NCI-H2227 (cell line): Measurements from ENCODE around the gene NUMB.
"Not testable (repeated sequence)": the region's sequence is repeated elsewhere in the genome, so short reads cannot be mapped to it uniquely, and the experiment has no call there.

Experiments used
- DNase-seq: peaks from one replicate; lab custom pipeline; 2025; ENCODE audit not compliant: unreplicated experiment; lab: John Stamatoyannopoulos, UW

Gene NUMB

GRCh38 chr14:73365727-73366126 is 92.6 kb downstream of the NUMB start:
- no peak for DNase-seq

- DNase-seq = no peak
Observed at GRCh38 chr14:73364559-73364958, 93.8 kb downstream of the NUMB start.

- no peak for DNase-seq
Observed at GRCh38 chr14:73359445-73359844, 98.9 kb downstream of the NUMB start.

DNA sequence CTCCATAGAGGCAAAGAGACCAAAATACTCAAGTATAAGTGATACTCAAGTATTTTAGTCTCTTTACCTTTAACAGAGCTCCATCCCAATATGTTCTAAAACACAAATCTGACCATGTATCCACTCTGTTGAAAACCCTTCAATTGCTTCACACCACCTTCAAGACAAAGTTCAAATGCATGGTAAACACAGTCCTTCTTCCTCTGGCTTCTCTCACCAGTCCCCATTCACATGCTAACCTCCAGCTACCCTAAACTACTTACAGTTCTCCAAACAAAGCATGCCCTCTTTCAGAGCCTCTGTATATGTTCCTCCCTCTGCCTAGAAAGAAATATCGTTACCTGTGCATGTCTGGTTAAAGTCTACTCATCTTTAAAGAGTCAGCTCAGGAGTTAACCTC is 100.2 kb downstream of the NUMB start:
- no peak for DNase-seq

DNA sequence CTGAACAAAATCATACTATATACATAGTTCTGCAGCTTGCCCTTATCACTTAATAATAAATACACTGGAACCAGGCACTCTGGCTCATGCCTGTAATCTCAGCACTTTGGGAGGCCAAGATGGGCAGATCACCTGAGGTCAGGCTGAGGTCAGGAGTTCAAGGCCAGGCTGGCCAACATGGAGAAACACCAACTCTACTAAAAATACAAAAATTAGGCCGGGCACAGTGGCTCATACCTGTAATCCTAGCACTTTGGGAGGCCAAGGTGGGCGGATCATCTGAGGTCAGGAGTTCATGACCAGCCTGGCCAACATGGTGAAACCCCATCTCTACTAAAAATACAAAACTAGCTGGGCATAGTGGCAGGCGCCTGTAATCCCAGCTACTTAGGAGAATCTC is 109.3 kb downstream of the NUMB start:
- DNase-seq = not testable (repeated sequence)

DNA sequence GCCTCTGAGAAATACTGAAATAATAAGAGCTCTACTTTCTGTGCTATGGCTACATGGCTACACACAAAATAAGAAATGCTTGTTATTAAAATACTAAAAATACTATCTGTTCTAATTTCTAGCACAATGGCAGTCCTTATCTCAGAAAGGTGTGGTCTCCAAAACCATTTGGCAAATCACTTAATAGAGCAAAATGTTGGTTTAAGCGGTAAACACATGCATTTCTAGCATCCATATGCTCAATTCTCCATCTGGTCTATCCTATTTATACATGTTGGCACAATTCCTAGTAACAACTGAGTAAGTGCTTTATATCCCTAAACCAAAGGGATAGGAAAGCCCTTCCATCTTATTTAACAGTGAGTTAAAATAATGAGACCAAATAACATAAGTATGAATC is 114.0 kb downstream of the NUMB start:
- DNase-seq = no peak

DNA sequence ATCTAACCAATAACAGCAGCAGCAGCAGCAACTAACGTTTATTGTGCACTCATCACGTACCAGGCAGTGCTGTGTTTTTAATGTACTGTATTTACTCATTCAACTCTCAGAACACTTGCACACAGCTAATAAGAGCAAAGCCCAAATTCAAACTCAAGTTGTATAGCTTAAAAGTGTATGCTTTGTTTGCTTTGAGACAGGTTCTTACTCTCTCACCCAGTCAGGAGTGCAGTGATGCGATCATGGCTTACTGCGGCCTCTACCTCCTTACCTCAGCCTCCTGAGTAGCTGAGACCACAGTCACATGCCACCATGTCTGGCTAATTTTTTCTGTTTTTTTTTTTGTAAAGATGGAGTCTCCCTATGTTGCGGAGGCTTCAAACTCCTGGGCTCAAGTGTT is 115.7 kb downstream of the NUMB start:
- no peak for DNase-seq

DNA sequence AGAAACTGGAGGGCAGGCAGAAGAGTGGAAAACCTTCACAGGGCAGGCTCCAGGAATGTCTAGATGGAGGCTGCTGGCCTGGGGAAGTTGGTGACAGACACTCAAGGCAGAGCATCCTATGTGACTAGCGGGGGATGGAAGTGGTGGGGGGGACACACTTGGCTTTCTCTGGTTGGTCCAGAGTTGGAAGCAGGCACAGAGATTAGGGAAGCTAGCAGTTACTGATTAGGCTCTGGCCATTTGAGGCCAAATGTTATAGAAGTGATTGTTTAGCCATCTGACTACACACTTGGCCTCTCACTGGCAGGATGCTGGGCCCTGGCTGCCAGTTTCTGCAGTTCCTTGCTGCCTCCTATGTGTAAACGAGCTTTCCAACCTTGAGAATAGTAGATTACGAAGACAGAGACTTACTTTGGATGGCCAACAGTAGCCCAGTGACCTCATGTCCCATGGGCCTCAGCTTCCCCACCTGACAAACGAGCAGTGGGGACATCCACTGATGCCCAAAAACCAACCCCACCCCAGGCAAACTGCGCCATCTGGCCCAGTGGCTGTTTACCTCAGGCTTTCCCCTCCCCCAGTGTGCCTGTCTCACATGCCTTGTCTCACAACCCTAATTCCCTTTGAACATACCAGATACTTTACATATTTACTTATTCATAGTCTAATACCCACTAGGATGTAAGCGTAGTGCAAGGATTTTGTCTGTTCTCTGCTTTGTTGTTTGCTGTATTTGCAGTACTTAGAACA is 118.3 kb downstream of the NUMB start:
- no peak for DNase-seq

GRCh38 chr14:73339206-73339605 is 119.1 kb downstream of the NUMB start:
- no peak for DNase-seq

DNA sequence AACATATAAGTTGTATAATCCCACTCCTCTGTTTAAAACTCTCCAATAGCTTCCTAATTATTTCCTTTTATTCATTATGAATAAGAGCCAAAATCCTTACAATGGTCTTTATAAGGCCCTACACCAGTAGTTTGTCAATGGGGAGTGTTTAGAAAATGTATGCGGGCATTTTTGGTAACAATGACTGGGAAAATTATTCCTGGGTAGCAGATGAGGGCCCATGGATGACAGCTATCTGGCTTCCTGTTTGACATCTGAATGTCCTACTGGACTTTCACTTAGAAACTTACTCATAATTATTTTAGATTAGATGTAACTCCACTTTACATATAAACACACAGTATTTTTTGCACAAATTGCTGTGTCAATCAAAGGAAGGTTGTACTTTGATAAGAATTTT is 119.8 kb downstream of the NUMB start:
- DNase-seq = no peak

DNA sequence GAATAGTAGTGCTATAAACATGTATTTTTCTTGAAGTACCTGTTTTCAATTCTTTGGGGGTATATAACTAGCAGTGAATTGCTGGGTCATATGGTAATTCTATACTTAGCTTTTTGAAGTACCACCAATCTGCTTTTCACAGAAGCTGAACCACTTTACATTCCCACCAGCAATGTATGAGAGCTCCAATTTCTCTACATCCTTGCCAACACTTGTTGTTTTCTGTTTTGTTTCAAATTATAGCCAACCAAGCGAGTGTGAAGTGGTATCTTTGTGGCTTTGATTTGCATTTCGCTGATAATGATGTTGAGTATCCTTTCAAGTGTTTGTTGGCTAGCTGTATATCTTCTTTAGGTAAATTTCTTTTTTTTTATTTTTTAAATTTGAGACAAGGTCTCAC is 125.3 kb downstream of the NUMB start:
- DNase-seq = no peak

GRCh38 chr14:73325630-73326299 is 132.6 kb downstream of the NUMB start:
- DNase-seq = no peak

GRCh38 chr14:73325063-73325462 is 133.3 kb downstream of the NUMB start:
- no peak for DNase-seq

GRCh38 chr14:73324533-73324932 is 133.8 kb downstream of the NUMB start:
- no peak for DNase-seq

DNA sequence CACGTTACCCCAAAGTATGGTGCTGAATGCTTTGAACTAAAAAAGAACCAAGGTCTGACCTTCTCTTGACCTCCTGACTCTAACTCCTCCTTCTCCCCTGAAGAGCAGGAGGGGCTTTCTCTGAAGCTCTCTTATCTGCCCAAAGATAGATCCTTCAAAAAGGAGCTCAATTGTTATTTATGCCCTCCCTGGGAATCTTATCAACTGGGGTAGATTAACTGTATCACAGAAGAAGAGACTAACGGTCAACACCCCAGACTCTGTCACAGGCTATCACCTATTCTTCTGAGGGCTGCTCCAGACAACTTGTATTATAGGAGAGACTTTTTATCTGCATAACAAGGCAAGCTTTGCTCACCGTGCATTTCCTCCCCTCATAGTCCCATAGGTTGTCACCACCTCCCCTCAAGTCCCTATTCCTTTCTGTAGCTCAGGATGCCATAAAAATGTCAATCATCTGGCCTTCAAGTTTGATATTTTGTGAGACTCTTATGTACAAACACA is 134.4 kb downstream of the NUMB start:
- DNase-seq = no peak

- DNase-seq = no peak
Observed at GRCh38 chr14:73313151-73313550, 145.2 kb downstream of the NUMB start.

GRCh38 chr14:73312687-73313086 is 145.7 kb downstream of the NUMB start:
- no peak for DNase-seq

- DNase-seq = no peak
Observed at GRCh38 chr14:73311708-73312030, 146.7 kb downstream of the NUMB start.

DNA sequence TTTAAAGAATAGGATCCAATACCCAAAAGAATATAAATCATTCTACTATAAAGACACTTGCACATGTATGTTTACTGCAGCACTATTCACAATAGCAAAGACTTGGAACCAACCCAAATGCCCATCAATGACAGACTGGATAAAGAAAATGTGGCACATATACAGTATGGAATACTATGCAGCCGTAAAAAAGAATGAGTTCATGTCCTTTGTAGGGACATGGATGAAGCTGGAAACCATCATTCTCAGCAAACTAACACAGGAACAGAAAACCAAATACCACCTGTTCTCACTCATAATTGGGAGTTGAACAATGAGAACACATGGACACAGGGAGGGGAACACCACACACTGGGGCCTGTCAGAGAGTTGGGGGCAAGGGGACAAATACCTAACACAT is 149.1 kb downstream of the NUMB start:
- not testable (repeated sequence) for DNase-seq

- no peak for DNase-seq
Observed at GRCh38 chr14:73307261-73307660, 151.1 kb downstream of the NUMB start.

DNA sequence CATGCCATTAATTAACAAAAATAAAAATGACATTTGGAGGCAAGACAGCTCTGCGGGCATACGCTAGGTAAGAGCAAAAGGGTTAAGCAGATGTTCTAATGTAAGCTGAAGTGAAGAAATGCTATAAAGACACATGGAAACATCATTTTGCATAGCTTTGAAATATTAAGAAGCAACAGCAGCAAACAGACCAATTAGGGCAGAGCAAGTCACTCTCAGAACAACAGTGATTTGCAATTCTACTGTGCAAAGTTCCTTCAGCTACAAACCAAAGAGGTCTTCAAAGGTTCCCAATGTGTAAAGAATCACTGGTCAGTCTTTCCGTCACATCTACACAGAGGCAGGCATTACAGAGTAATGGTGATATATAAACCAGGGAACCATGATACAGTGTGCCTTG is 152.8 kb downstream of the NUMB start:
- DNase-seq = no peak

DNA sequence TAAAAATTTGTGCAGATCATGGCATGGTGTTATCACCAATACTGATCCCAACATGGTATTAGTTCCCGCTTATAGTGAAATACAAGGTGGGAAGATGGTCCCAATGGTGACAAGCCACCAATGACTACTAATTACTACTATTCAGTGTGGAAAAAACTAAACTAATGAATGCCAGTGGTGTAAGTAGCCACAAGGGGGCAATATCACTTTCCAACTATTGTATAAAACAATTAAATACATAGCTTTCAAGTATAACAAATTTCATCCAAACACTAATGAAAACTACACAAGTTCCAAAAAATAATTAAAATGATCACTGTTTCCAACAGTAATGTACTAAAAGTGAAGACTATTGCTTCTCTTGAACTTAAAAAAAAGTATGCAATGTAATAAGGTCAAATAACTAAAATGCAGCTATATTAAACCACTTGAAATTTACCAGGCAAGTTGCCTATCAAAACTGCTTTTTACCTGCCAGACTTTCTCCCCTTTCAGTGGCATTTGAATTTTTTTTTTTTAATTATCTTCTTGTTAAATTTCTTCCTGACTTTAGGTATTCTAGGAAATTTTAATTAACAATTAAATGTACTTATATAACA is 163.0 kb downstream of the NUMB start:
- DNase-seq = peak; percentile 46
